HEK293 (cell line): ENCODE measurements around the gene RAB13.

Source experiments
- AEBP2 ChIP-seq: fragments of 450-650 bp; formaldehyde crosslinking; IDR thresholded peaks from 2 replicates; pipeline ENCODE4 v1.5.1; 2016; ENCODE audit warnings: missing biosample characterization, missing genetic modification characterization, borderline replicate concordance
- BCL11A ChIP-seq: fragments of 450-650 bp; formaldehyde crosslinking; IDR thresholded peaks from 2 replicates; pipeline ENCODE4 v1.5.1; 2016; ENCODE audit warnings: low read depth, missing biosample characterization, missing genetic modification characterization
- BCL11B ChIP-seq: fragments of 450-650 bp; formaldehyde crosslinking; IDR thresholded peaks from 2 replicates; pipeline ENCODE4 v1.5.1; 2016; ENCODE audit warnings: low read depth, missing biosample characterization, missing genetic modification characterization
- HIC1 ChIP-seq: fragments of 450-650 bp; formaldehyde crosslinking; IDR thresholded peaks from 2 replicates; pipeline ENCODE4 v1.5.1; 2016; ENCODE audit warnings: missing biosample characterization, missing genetic modification characterization
- KLF10 ChIP-seq: fragments of 450-650 bp; IDR thresholded peaks from 2 replicates; pipeline ENCODE4 v1.5.1; 2018; ENCODE audit warnings: missing biosample characterization, mild to moderate bottlenecking, missing genetic modification characterization
- KLF8 ChIP-seq: fragments of 450-650 bp; formaldehyde crosslinking; IDR thresholded peaks from 2 replicates; pipeline ENCODE4 v1.5.1; 2016; ENCODE audit warnings: missing biosample characterization, missing genetic modification characterization
- OSR2 ChIP-seq: fragments of 450-650 bp; formaldehyde crosslinking; IDR thresholded peaks from 2 replicates; pipeline ENCODE4 v1.5.1; 2016; ENCODE audit warnings: missing biosample characterization, missing genetic modification characterization
- SCRT1 ChIP-seq: fragments of 450-650 bp; formaldehyde crosslinking; IDR thresholded peaks from 2 replicates; pipeline ENCODE4 v1.5.1; 2016; ENCODE audit warnings: missing biosample characterization, missing genetic modification characterization, borderline replicate concordance
- ZBTB1 ChIP-seq: fragments of 450-650 bp; formaldehyde crosslinking; IDR thresholded peaks from 2 replicates; pipeline ENCODE4 v1.5.1; 2016; ENCODE audit warnings: missing biosample characterization, missing genetic modification characterization
- ZBTB7A ChIP-seq: fragments of 450-650 bp; formaldehyde crosslinking; IDR thresholded peaks from 2 replicates; pipeline ENCODE4 v1.5.1; 2016; ENCODE audit warnings: low read depth, missing biosample characterization, missing genetic modification characterization
- ZFP3 ChIP-seq: fragments of 450-650 bp; formaldehyde crosslinking; IDR thresholded peaks from 2 replicates; pipeline ENCODE4 v1.5.1; 2016; ENCODE audit warnings: low read depth, missing biosample characterization, missing genetic modification characterization
- ZFP37 ChIP-seq: fragments of 450-650 bp; formaldehyde crosslinking; IDR thresholded peaks from 2 replicates; pipeline ENCODE4 v1.5.1; 2016; ENCODE audit warnings: missing biosample characterization, missing genetic modification characterization
- ZNF138 ChIP-seq: fragments of 450-650 bp; formaldehyde crosslinking; IDR thresholded peaks from 2 replicates; pipeline ENCODE4 v1.5.1; 2016; ENCODE audit warnings: missing biosample characterization, missing genetic modification characterization, borderline replicate concordance
- ZNF140 ChIP-seq: fragments of 450-650 bp; formaldehyde crosslinking; IDR thresholded peaks from 2 replicates; pipeline ENCODE4 v1.5.1; 2016; ENCODE audit warnings: missing biosample characterization, missing genetic modification characterization
- ZNF280C ChIP-seq: fragments of 450-650 bp; formaldehyde crosslinking; IDR thresholded peaks from 2 replicates; pipeline ENCODE4 v1.5.1; 2016; ENCODE audit warnings: missing biosample characterization, missing genetic modification characterization
- ZNF280D ChIP-seq: fragments of 450-650 bp; formaldehyde crosslinking; IDR thresholded peaks from 2 replicates; pipeline ENCODE4 v1.5.1; 2016; ENCODE audit warnings: missing biosample characterization, missing genetic modification characterization
- ZNF37A ChIP-seq: fragments of 450-650 bp; IDR thresholded peaks from 2 replicates; pipeline ENCODE4 v1.5.1; 2018; ENCODE audit warnings: missing biosample characterization, missing genetic modification characterization
- ZNF404 ChIP-seq: fragments of 450-650 bp; formaldehyde crosslinking; IDR thresholded peaks from 2 replicates; pipeline ENCODE4 v1.5.1; 2017; ENCODE audit warnings: missing biosample characterization, missing genetic modification characterization
- ZNF433 ChIP-seq: fragments of 450-650 bp; formaldehyde crosslinking; IDR thresholded peaks from 2 replicates; pipeline ENCODE4 v1.5.1; 2016; ENCODE audit warnings: missing biosample characterization, missing genetic modification characterization, low read depth
- ZNF555 ChIP-seq: fragments of 450-650 bp; formaldehyde crosslinking; conservative IDR thresholded peaks from 2 replicates; pipeline ENCODE4 v1.5.1; 2017; ENCODE audit warnings: missing biosample characterization, mild to moderate bottlenecking, missing genetic modification characterization, inconsistent platforms
- ZNF629 ChIP-seq: fragments of 450-650 bp; formaldehyde crosslinking; IDR thresholded peaks from 2 replicates; pipeline ENCODE4 v1.5.1; 2017; ENCODE audit warnings: missing biosample characterization, missing genetic modification characterization
- ZNF701 ChIP-seq: fragments of 450-650 bp; formaldehyde crosslinking; IDR thresholded peaks from 2 replicates; pipeline ENCODE4 v1.5.1; 2016; ENCODE audit warnings: missing biosample characterization, missing genetic modification characterization
- ZNF704 ChIP-seq: fragments of 450-650 bp; formaldehyde crosslinking; IDR thresholded peaks from 2 replicates; pipeline ENCODE4 v1.5.1; 2016; ENCODE audit warnings: missing biosample characterization, missing genetic modification characterization
- ZNF792 ChIP-seq: fragments of 450-650 bp; formaldehyde crosslinking; IDR thresholded peaks from 2 replicates; pipeline ENCODE4 v1.5.1; 2016; ENCODE audit warnings: missing biosample characterization, missing genetic modification characterization
- ZNF843 ChIP-seq: fragments of 450-650 bp; formaldehyde crosslinking; IDR thresholded peaks from 2 replicates; pipeline ENCODE4 v1.5.1; 2016; ENCODE audit warnings: missing biosample characterization, missing genetic modification characterization
- ZSCAN18 ChIP-seq: fragments of 450-650 bp; formaldehyde crosslinking; IDR thresholded peaks from 2 replicates; pipeline ENCODE4 v1.5.1; 2016; ENCODE audit warnings: missing biosample characterization, missing genetic modification characterization
- ZSCAN4 ChIP-seq: fragments of 450-650 bp; formaldehyde crosslinking; IDR thresholded peaks from 2 replicates; pipeline ENCODE4 v1.5.1; 2017; ENCODE audit warnings: missing biosample characterization, missing genetic modification characterization

Gene RAB13

GRCh38 chr1:153990468-153991150 is 4.5 kb upstream of the RAB13 start, which contains the start of gene RPS27 (continued):
- no peak for TF ChIP-seq ZBTB1 (tag by site-specific recombination)
- no peak for TF ChIP-seq BCL11A
- no peak; the same call in 1 of the 2 replicates for TF ChIP-seq KLF10 (tag by site-specific recombination)
- no peak for TF ChIP-seq ZNF433 (tag by site-specific recombination)
- 0 out of 2 replicates have a peak, but pooled peaks have one; percentile 29 for TF ChIP-seq ZSCAN18 (tag by site-specific recombination)
- no peak; the same call in none of the 2 replicates for TF ChIP-seq ZNF843 (tag by site-specific recombination)
- TF ChIP-seq ZNF37A (tag by site-specific recombination): no peak
- no peak; the same call in 1 of the 2 replicates for TF ChIP-seq ZSCAN4 (tag by site-specific recombination)
- TF ChIP-seq ZFP3 (tag by site-specific recombination): no peak
- TF ChIP-seq ZNF704 (tag by site-specific recombination): no peak
- TF ChIP-seq ZNF629 (tag by site-specific recombination): peak; percentile 97
- TF ChIP-seq SCRT1 (tag by site-specific recombination): no peak
- no peak for TF ChIP-seq ZNF140
- no peak for TF ChIP-seq ZNF404
- TF ChIP-seq ZNF701 (tag by site-specific recombination): no peak
- no peak for TF ChIP-seq AEBP2 (tag by site-specific recombination)
- TF ChIP-seq ZFP37 (tag by site-specific recombination): peak; percentile 74; the same call in 1 of the 2 replicates
- no peak for TF ChIP-seq BCL11B (tag by site-specific recombination)
- TF ChIP-seq HIC1 (tag by site-specific recombination): no peak
- TF ChIP-seq ZNF138 (tag by site-specific recombination): no peak
- TF ChIP-seq ZNF280D (tag by site-specific recombination): no peak
- TF ChIP-seq ZNF280C (tag by site-specific recombination): no peak
- TF ChIP-seq KLF8 (tag by site-specific recombination): peak; percentile 61
- TF ChIP-seq ZBTB7A: 0 out of 2 replicates have a peak, but pooled peaks have one; percentile 20
- no peak for TF ChIP-seq ZNF792
- TF ChIP-seq ZNF555: no peak
- TF ChIP-seq OSR2 (tag by site-specific recombination): no peak
